ENCODE data around the gene SPAG17.

Gene SPAG17

GRCh38 chr1:117970252-117970651 is 214.8 kb downstream of the SPAG17 start:
- Histone ChIP-seq H3K4me1 (ENCODE audit: control insufficient read depth, insufficient read depth, low read length) (peaks cover 9% of the 10 kb centered on the region), H3K27me3 (replicated peaks; ENCODE audit: control insufficient read depth, insufficient read depth, low read length) (no peaks in the 10 kb centered on the region), H3K4me3 (ENCODE audit: low read length) (no peak overlapping the region), H3K9ac (ENCODE audit: low read length) (no peak overlapping the region), H3K36me3 (ENCODE audit: control insufficient read depth, insufficient read depth, low read length, severe bottlenecking) (peaks cover 5% of the 10 kb centered on the region), H3K9me3 (ENCODE audit: control insufficient read depth, low read length) (no peaks in the 10 kb centered on the region)
- no peak for DNase-seq (ENCODE audit: low read depth)

- Histone ChIP-seq H3K9me3 (ENCODE audit: control insufficient read depth, low read length) (no peaks in the 10 kb centered on the region), H3K4me3 (ENCODE audit: low read length) (no peak overlapping the region), H3K36me3 (ENCODE audit: control insufficient read depth, insufficient read depth, low read length, severe bottlenecking) (peaks cover 7% of the 10 kb centered on the region), H3K9ac (ENCODE audit: low read length) (no peak overlapping the region), H3K4me1 (ENCODE audit: control insufficient read depth, insufficient read depth, low read length) (peaks cover 9% of the 10 kb centered on the region), H3K27me3 (replicated peaks; ENCODE audit: control insufficient read depth, insufficient read depth, low read length) (no peaks in the 10 kb centered on the region)
- peak; percentile 59 for DNase-seq (ENCODE audit: low read depth)
Observed at GRCh38 chr1:117967881-117968280, 217.1 kb downstream of the SPAG17 start.

GRCh38 chr1:117967477-117967876 is 217.6 kb downstream of the SPAG17 start:
- no peaks in the 10 kb centered on the region for H3K27me3 ChIP-seq (replicated peaks; ENCODE audit: control insufficient read depth, insufficient read depth, low read length)
- H3K9me3 ChIP-seq (ENCODE audit: control insufficient read depth, low read length): no peaks in the 10 kb centered on the region
- H3K4me3 ChIP-seq (ENCODE audit: low read length): no peak overlapping the region
- DNase-seq (ENCODE audit: low read depth): peak; percentile 80
- peaks cover 9% of the 10 kb centered on the region for H3K4me1 ChIP-seq (ENCODE audit: control insufficient read depth, insufficient read depth, low read length)
- peaks cover 11% of the 10 kb centered on the region for H3K36me3 ChIP-seq (ENCODE audit: control insufficient read depth, insufficient read depth, low read length, severe bottlenecking)
- H3K9ac ChIP-seq (ENCODE audit: low read length): no peak overlapping the region

GRCh38 chr1:117964290-117965038 is 220.6 kb downstream of the SPAG17 start:
- peaks cover 9% of the 10 kb centered on the region for H3K4me1 ChIP-seq (ENCODE audit: control insufficient read depth, insufficient read depth, low read length)
- H3K27me3 ChIP-seq (replicated peaks; ENCODE audit: control insufficient read depth, insufficient read depth, low read length): no peaks in the 10 kb centered on the region
- peaks cover 32% of the 10 kb centered on the region for H3K36me3 ChIP-seq (ENCODE audit: control insufficient read depth, insufficient read depth, low read length, severe bottlenecking)
- H3K9me3 ChIP-seq (ENCODE audit: control insufficient read depth, low read length): no peaks in the 10 kb centered on the region
- no peak overlapping the region for H3K4me3 ChIP-seq (ENCODE audit: low read length)
- no peak overlapping the region for H3K9ac ChIP-seq (ENCODE audit: low read length)
- no peak for DNase-seq (ENCODE audit: low read depth)

- H3K27me3 ChIP-seq (replicated peaks; ENCODE audit: control insufficient read depth, insufficient read depth, low read length): no peaks in the 10 kb centered on the region
- peaks cover 78% of the 10 kb centered on the region for H3K36me3 ChIP-seq (ENCODE audit: control insufficient read depth, insufficient read depth, low read length, severe bottlenecking)
- DNase-seq (ENCODE audit: low read depth): peak; percentile 31
- H3K4me1 ChIP-seq (ENCODE audit: control insufficient read depth, insufficient read depth, low read length): no peaks in the 10 kb centered on the region
- H3K4me3 ChIP-seq (ENCODE audit: low read length): no peak overlapping the region
- H3K9me3 ChIP-seq (ENCODE audit: control insufficient read depth, low read length): no peaks in the 10 kb centered on the region
- H3K9ac ChIP-seq (ENCODE audit: low read length): no peak overlapping the region
Observed at GRCh38 chr1:117959364-117959763, 225.7 kb downstream of the SPAG17 start.

- Histone ChIP-seq H3K36me3 (ENCODE audit: control insufficient read depth, insufficient read depth, low read length, severe bottlenecking) (peaks cover 100% of the 10 kb centered on the region), H3K9ac (ENCODE audit: low read length) (no peak overlapping the region), H3K4me3 (ENCODE audit: low read length) (no peak overlapping the region), H3K27me3 (replicated peaks; ENCODE audit: control insufficient read depth, insufficient read depth, low read length) (no peaks in the 10 kb centered on the region), H3K9me3 (ENCODE audit: control insufficient read depth, low read length) (no peaks in the 10 kb centered on the region), H3K4me1 (ENCODE audit: control insufficient read depth, insufficient read depth, low read length) (no peaks in the 10 kb centered on the region)
- no peak for DNase-seq (ENCODE audit: low read depth)
Observed at GRCh38 chr1:117952386-117952785, 232.6 kb downstream of the SPAG17 start.

- H3K9me3 ChIP-seq (ENCODE audit: control insufficient read depth, low read length): no peaks in the 10 kb centered on the region
- H3K4me3 ChIP-seq (ENCODE audit: low read length): no peak overlapping the region
- peaks cover 13% of the 10 kb centered on the region for H3K4me1 ChIP-seq (ENCODE audit: control insufficient read depth, insufficient read depth, low read length)
- no peak overlapping the region for H3K9ac ChIP-seq (ENCODE audit: low read length)
- peaks cover 98% of the 10 kb centered on the region for H3K36me3 ChIP-seq (ENCODE audit: control insufficient read depth, insufficient read depth, low read length, severe bottlenecking)
- H3K27me3 ChIP-seq (replicated peaks; ENCODE audit: control insufficient read depth, insufficient read depth, low read length): no peaks in the 10 kb centered on the region
- no peak for DNase-seq (ENCODE audit: low read depth)
Observed at GRCh38 chr1:117942293-117942692, 242.7 kb downstream of the SPAG17 start.

- no peaks in the 10 kb centered on the region for H3K27me3 ChIP-seq (replicated peaks; ENCODE audit: control insufficient read depth, insufficient read depth, low read length)
- no peaks in the 10 kb centered on the region for H3K9me3 ChIP-seq (ENCODE audit: control insufficient read depth, low read length)
- peaks cover 50% of the 10 kb centered on the region for H3K36me3 ChIP-seq (ENCODE audit: control insufficient read depth, insufficient read depth, low read length, severe bottlenecking)
- DNase-seq (ENCODE audit: low read depth): no peak
- no peak overlapping the region for H3K9ac ChIP-seq (ENCODE audit: low read length)
- no peak overlapping the region for H3K4me3 ChIP-seq (ENCODE audit: low read length)
- H3K4me1 ChIP-seq (ENCODE audit: control insufficient read depth, insufficient read depth, low read length): peaks cover 31% of the 10 kb centered on the region
Observed at GRCh38 chr1:117933769-117934168, 251.3 kb downstream of the SPAG17 start.

GRCh38 chr1:117932576-117932975 is 252.5 kb downstream of the SPAG17 start:
- Histone ChIP-seq H3K9ac (ENCODE audit: low read length) (no peak overlapping the region), H3K4me1 (ENCODE audit: control insufficient read depth, insufficient read depth, low read length) (peaks cover 40% of the 10 kb centered on the region), H3K36me3 (ENCODE audit: control insufficient read depth, insufficient read depth, low read length, severe bottlenecking) (peaks cover 38% of the 10 kb centered on the region), H3K27me3 (replicated peaks; ENCODE audit: control insufficient read depth, insufficient read depth, low read length) (no peaks in the 10 kb centered on the region), H3K9me3 (ENCODE audit: control insufficient read depth, low read length) (no peaks in the 10 kb centered on the region), H3K4me3 (ENCODE audit: low read length) (no peak overlapping the region)
- DNase-seq (ENCODE audit: low read depth): no peak

GRCh38 chr1:117930484-117930883 is 254.5 kb downstream of the SPAG17 start:
- DNase-seq (ENCODE audit: low read depth): peak; percentile 37
- H3K36me3 ChIP-seq (ENCODE audit: control insufficient read depth, insufficient read depth, low read length, severe bottlenecking): peaks cover 18% of the 10 kb centered on the region
- H3K9me3 ChIP-seq (ENCODE audit: control insufficient read depth, low read length): no peaks in the 10 kb centered on the region
- H3K4me1 ChIP-seq (ENCODE audit: control insufficient read depth, insufficient read depth, low read length): peaks cover 50% of the 10 kb centered on the region
- peak overlapping the region; percentile 98 for H3K4me3 ChIP-seq (ENCODE audit: low read length)
- peak overlapping the region; percentile 95 for H3K9ac ChIP-seq (ENCODE audit: low read length)
- H3K27me3 ChIP-seq (replicated peaks; ENCODE audit: control insufficient read depth, insufficient read depth, low read length): no peaks in the 10 kb centered on the region

GRCh38 chr1:117930173-117930447 is 254.9 kb downstream of the SPAG17 start:
- peak overlapping the region; percentile 98 for H3K4me3 ChIP-seq (ENCODE audit: low read length)
- peaks cover 50% of the 10 kb centered on the region for H3K4me1 ChIP-seq (ENCODE audit: control insufficient read depth, insufficient read depth, low read length)
- no peaks in the 10 kb centered on the region for H3K27me3 ChIP-seq (replicated peaks; ENCODE audit: control insufficient read depth, insufficient read depth, low read length)
- no peak for DNase-seq (ENCODE audit: low read depth)
- peaks cover 14% of the 10 kb centered on the region for H3K36me3 ChIP-seq (ENCODE audit: control insufficient read depth, insufficient read depth, low read length, severe bottlenecking)
- H3K9me3 ChIP-seq (ENCODE audit: control insufficient read depth, low read length): no peaks in the 10 kb centered on the region
- H3K9ac ChIP-seq (ENCODE audit: low read length): peak overlapping the region; percentile 95
